Activated naive CD4-positive, alpha-beta T cell treated with anti-CD3 and anti-CD28 coated beads, Interleukin-2, amount 10 ng/mL, durations not matched to agents 7 days and 5 days (primary cell): ENCODE measurements around the gene CSNK2A2.
A peak's percentile ranks its signal among the peaks of the same experiment; 100 is the strongest.

Experiments used
- CTCF ChIA-PET: fragments of 350-600 bp; sonication (Branson Sonifier 250); formaldehyde crosslinking; loops from one replicate; lab custom pipeline; 2021; ENCODE audit warnings: antibody characterized with exemption; lab: Charles Lee
- DNase-seq: peaks from one replicate; pipeline ENCODE4 v3.0.0-alpha.2; 2020
- H3K27ac Mint-ChIP-seq: one replicate; pipeline ENCODE4 v1.8.0; 2021; ENCODE audit warnings: mild to moderate bottlenecking, moderate library complexity, mixed read lengths
- H3K27me3 Mint-ChIP-seq: one replicate; pipeline ENCODE4 v1.8.0; 2021; ENCODE audit warnings: mild to moderate bottlenecking, mixed read lengths
- H3K36me3 Mint-ChIP-seq: one replicate; pipeline ENCODE4 v1.8.0; 2021; ENCODE audit warnings: mixed read lengths
- H3K4me1 Mint-ChIP-seq: one replicate; pipeline ENCODE4 v1.8.0; 2021; ENCODE audit warnings: mixed read lengths
- H3K4me3 Mint-ChIP-seq: one replicate; pipeline ENCODE4 v1.8.0; 2021; ENCODE audit warnings: mild to moderate bottlenecking, moderate library complexity, mixed read lengths
- H3K9me3 Mint-ChIP-seq: one replicate; pipeline ENCODE4 v1.8.0; 2021; ENCODE audit warnings: mixed read lengths

CSNK2A2 gene

GRCh38 chr16:58148526-58148925, 49.4 kb downstream of the CSNK2A2 start:
- DNase-seq, result no peak
- no peaks in the 10 kb centered on the region for H3K9me3 Mint-ChIP-seq
- H3K4me3 Mint-ChIP-seq, result no peak overlapping the region
- no peak overlapping the region for H3K27ac Mint-ChIP-seq
- no peaks in the 10 kb centered on the region for H3K36me3 Mint-ChIP-seq
- no peaks in the 10 kb centered on the region for H3K4me1 Mint-ChIP-seq
- H3K27me3 Mint-ChIP-seq, result no peaks in the 10 kb centered on the region
- CTCF ChIA-PET, result interaction anchor here (0.7 kb wide), 1 partner anchor 20 kb away, joined by 3 read pairs; no protein-coding TSS in a partner anchor

GRCh38 chr16:58148099-58148498, 49.8 kb downstream of the CSNK2A2 start:
- Mint-ChIP-seq H3K27me3 (no peaks in the 10 kb centered on the region), H3K9me3 (no peaks in the 10 kb centered on the region), H3K27ac (no peak overlapping the region), H3K36me3 (no peaks in the 10 kb centered on the region), H3K4me1 (no peaks in the 10 kb centered on the region), H3K4me3 (no peak overlapping the region)
- no peak for DNase-seq
- CTCF ChIA-PET, result interaction anchor here (0.7 kb wide), 1 partner anchor 20 kb away, joined by 3 read pairs; no protein-coding TSS in a partner anchor

DNA sequence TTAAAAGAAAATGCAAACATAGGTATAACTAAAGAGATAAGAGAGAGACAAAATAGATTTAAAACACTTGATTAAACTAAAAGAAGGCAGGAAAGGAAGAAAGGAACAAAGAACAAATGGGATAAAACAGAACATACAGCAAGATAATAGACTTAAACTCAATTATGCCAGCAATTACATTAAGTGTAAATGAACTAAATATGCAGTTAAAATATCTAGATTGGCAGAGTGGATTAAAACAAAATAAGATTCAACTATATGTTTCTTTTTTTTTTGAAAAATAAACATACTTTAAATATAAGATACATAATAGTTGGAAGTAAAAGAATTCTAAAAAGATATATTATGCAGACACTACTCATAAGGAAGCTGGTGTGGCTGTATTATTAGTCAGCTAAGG, 59.1 kb downstream of the CSNK2A2 start:
- no peak overlapping the region for H3K27ac Mint-ChIP-seq
- H3K36me3 Mint-ChIP-seq, result peaks cover 14% of the 10 kb centered on the region
- H3K27me3 Mint-ChIP-seq, result no peaks in the 10 kb centered on the region
- peaks cover 9% of the 10 kb centered on the region for H3K9me3 Mint-ChIP-seq
- H3K4me1 Mint-ChIP-seq, result no peaks in the 10 kb centered on the region
- CTCF ChIA-PET, result no interaction called here
- no peak overlapping the region for H3K4me3 Mint-ChIP-seq
- DNase-seq, result no peak

DNA sequence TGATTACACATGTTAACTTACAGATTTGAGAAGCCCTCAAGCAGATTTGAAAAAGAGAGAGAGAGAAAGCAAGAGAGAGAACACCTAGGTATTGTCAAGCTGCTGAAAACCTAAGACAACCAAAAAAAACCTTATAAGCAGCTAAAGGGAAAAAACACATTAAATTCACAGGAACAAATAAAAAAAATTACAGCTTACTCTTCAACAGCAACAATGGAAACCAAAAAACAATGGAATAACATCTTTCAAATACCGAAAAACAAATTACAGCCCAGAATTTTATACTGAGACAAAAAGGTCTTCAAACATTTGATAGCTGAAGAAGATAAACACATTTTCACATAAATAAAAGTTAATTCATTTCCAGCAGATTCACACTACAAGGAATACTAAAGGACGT, 60.3 kb downstream of the CSNK2A2 start:
- Mint-ChIP-seq H3K27me3 (no peaks in the 10 kb centered on the region), H3K9me3 (peaks cover 9% of the 10 kb centered on the region), H3K36me3 (peaks cover 14% of the 10 kb centered on the region), H3K27ac (no peak overlapping the region), H3K4me1 (no peaks in the 10 kb centered on the region), H3K4me3 (no peak overlapping the region)
- CTCF ChIA-PET, result interaction anchor here (1.1 kb wide), 1 partner anchor 239 kb away, joined by 3 read pairs; no protein-coding TSS in a partner anchor
- no peak for DNase-seq

DNA sequence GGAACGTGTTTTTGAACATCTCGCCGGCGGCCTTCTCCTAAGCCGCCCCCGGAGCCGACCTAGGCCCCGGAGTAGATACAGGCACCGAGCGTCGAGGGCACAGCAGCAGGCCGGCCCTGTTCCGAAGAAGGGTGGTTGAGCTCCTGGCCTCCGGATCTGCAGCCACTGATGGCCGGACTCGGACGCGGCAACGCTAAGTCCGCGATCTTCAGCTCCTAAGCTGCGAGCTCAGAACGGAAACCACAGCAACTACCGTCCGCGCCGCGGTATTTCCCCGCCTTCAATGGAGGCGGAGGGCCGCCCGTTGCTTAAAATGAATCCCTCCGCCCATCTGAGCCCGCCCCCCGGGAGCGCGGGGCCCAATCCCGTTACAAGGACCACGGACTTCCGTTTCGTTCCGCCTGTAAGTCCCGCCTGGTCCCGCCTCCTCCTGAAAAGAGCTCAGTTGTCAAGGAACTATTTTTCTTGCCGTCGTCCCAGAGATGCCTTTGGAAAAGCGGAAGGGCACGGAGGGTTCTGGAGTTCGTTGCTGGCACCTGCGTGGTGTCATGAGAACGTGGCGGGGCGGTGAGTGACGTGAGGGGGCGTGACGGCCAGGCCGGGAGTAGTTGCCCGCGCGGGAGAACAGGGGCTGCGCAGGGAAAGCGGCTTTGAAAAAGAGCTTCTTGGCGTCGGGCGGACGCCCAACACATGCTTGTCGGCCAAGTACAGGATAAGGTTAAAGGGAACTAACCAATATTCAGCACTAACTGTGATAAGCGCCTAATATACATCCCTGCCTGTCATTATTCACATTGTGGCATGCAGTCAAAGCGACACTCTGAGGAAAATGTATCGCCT, 68.6 kb downstream of the CSNK2A2 start, which contains the start of gene CFAP20:
CFAP20 (minus strand) TSS at position 285 of the 840 bp plus-strand sequence; CDS start at position 19, 266 bp downstream.
- Mint-ChIP-seq H3K27me3 (no peaks in the 10 kb centered on the region), H3K27ac (peak within 1 kb of the TSS; percentile 53), H3K36me3 (peaks cover 11% of the 10 kb centered on the region), H3K4me3 (peak within 1 kb of the TSS; percentile 78), H3K4me1 (peaks cover 42% of the 10 kb centered on the region), H3K9me3 (no peaks in the 10 kb centered on the region)
- peak; percentile 98 for DNase-seq
- CTCF ChIA-PET, result interaction anchor here (0.7 to 4.4 kb wide), 4 partner anchors 31 to 320 kb away, joined by 3 to 30 read pairs (median 4); no protein-coding TSS in a partner anchor

GRCh38 chr16:58128711-58129096, 69.2 kb downstream of the CSNK2A2 start:
- no peaks in the 10 kb centered on the region for H3K27me3 Mint-ChIP-seq
- peaks cover 48% of the 10 kb centered on the region for H3K4me1 Mint-ChIP-seq
- peaks cover 11% of the 10 kb centered on the region for H3K36me3 Mint-ChIP-seq
- DNase-seq, result peak; percentile 53
- peak overlapping the region; percentile 78 for H3K4me3 Mint-ChIP-seq
- peak overlapping the region; percentile 53 for H3K27ac Mint-ChIP-seq
- CTCF ChIA-PET, result interaction anchor here (0.7 to 4.4 kb wide), 3 partner anchors 30 to 319 kb away, joined by 3 to 30 read pairs (median 4); no protein-coding TSS in a partner anchor
- no peaks in the 10 kb centered on the region for H3K9me3 Mint-ChIP-seq

DNA sequence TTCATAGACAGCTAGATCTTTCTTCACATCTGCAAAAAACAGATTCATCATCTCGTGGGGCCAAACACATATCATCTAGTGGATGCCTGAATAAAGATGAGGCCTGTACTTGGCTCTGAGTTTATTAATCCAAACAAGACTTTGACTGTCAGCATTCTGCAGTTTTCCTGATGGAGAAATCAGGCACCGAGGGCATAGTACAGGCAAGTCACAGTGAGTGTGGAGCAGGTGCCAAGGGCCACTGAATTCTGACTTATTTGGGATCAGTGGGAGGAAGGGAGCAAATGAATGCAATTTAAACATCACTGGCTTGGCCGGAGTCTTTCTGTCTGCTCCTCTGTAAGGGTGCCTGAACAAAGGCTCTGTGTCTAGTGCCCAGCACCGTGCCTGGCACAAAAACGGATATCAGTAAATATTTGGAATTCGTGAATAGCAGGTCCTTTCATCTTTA, 69.7 kb downstream of the CSNK2A2 start:
- no peak for DNase-seq
- Mint-ChIP-seq H3K9me3 (no peaks in the 10 kb centered on the region), H3K36me3 (peaks cover 11% of the 10 kb centered on the region), H3K27me3 (no peaks in the 10 kb centered on the region), H3K27ac (peak overlapping the region; percentile 53), H3K4me1 (peaks cover 49% of the 10 kb centered on the region), H3K4me3 (peak overlapping the region; percentile 78)
- CTCF ChIA-PET, result interaction anchor here (2.1 to 4.4 kb wide), 4 partner anchors 10 to 104 kb away, joined by 8 to 30 read pairs (median 10); no protein-coding TSS in a partner anchor

GRCh38 chr16:58127634-58128033, 70.3 kb downstream of the CSNK2A2 start:
- Mint-ChIP-seq H3K27me3 (no peaks in the 10 kb centered on the region), H3K4me1 (peaks cover 51% of the 10 kb centered on the region), H3K27ac (peak overlapping the region; percentile 53)

DNA sequence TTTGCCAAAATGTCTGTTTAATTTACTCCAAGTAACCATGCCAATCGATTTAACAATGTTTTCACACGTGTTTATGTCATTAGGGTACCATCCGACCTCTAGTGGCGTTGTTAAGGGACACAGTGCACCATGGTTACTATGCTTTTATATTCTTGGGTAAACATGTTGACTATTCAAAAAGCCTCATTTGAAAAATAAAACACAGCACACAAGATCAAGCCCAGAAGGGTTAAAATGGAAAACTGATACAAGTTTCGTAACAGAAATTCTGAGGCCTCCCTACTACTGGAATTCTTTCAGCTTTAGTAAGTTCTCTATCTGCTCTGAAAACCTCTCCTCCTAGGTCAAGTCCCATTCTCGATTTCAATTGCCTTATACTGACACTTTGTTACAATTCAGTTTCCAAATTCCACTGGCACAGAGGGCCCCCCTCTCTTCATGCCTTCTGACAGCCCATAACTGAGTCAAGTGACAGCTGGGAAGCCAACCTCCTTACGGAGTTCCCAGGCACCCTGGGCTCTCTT, 70.8 kb downstream of the CSNK2A2 start:
- peaks cover 53% of the 10 kb centered on the region for H3K4me1 Mint-ChIP-seq
- peaks cover 11% of the 10 kb centered on the region for H3K36me3 Mint-ChIP-seq
- peak overlapping the region; percentile 25 for H3K27ac Mint-ChIP-seq
- peak; percentile 50 for DNase-seq
- peak overlapping the region; percentile 78 for H3K4me3 Mint-ChIP-seq
- CTCF ChIA-PET, result interaction anchor here (1.0 to 4.4 kb wide), 7 partner anchors 8 to 228 kb away, joined by 3 to 30 read pairs (median 8); no protein-coding TSS in a partner anchor
- H3K9me3 Mint-ChIP-seq, result no peaks in the 10 kb centered on the region
- no peaks in the 10 kb centered on the region for H3K27me3 Mint-ChIP-seq

More at GRCh38 chr16:58127634-58128033, 70.3 kb downstream of the CSNK2A2 start:
- CTCF ChIA-PET, result interaction anchor here (1.5 to 4.4 kb wide), 5 partner anchors 9 to 109 kb away, joined by 4 to 30 read pairs (median 9); no protein-coding TSS in a partner anchor
- no peaks in the 10 kb centered on the region for H3K9me3 Mint-ChIP-seq
- H3K36me3 Mint-ChIP-seq, result peaks cover 11% of the 10 kb centered on the region
- peak overlapping the region; percentile 78 for H3K4me3 Mint-ChIP-seq
- no peak for DNase-seq

- Mint-ChIP-seq H3K27me3 (no peaks in the 10 kb centered on the region), H3K27ac (no peak overlapping the region), H3K36me3 (peaks cover 11% of the 10 kb centered on the region), H3K4me1 (peaks cover 59% of the 10 kb centered on the region), H3K9me3 (no peaks in the 10 kb centered on the region), H3K4me3 (no peak overlapping the region)
- no peak for DNase-seq
- CTCF ChIA-PET, result interaction anchor here (1.0 to 4.4 kb wide), 8 partner anchors 8 to 228 kb away, joined by 3 to 30 read pairs (median 6); partner anchors contain the start of gene ZNF319
These were observed 71.4 kb downstream of the CSNK2A2 start for GRCh38 chr16:58126451-58126961.

DNA sequence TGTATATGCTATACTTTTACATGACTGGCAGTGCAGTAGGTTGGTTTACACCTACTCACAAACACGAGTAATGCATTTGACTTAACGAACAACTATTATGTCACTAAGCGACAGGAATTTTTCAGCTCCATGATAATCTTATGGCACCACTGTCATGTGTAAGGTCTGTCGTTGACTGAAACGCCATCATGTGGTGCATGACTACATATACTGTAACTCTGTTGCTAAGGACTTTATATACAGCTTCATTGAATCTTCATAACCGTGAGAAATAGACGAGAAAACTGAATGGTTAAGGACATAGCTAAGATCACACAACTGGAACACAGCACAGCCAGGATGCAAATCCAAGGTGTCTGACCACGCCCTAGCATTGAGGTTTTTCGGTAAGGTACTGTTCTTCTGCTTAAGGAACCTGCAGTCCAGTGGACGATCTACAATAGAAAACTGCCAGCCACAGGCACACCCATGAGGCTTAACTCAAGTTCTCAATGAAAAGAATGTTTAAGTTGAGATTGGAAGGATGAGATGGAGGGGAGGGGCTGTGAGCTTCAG, 72.0 kb downstream of the CSNK2A2 start:
- H3K27ac Mint-ChIP-seq, result no peak overlapping the region
- DNase-seq, result no peak
- peaks cover 59% of the 10 kb centered on the region for H3K4me1 Mint-ChIP-seq
- H3K9me3 Mint-ChIP-seq, result no peaks in the 10 kb centered on the region
- no peaks in the 10 kb centered on the region for H3K27me3 Mint-ChIP-seq
- peaks cover 11% of the 10 kb centered on the region for H3K36me3 Mint-ChIP-seq
- H3K4me3 Mint-ChIP-seq, result no peak overlapping the region
- CTCF ChIA-PET, result interaction anchor here (1.0 to 4.4 kb wide), 7 partner anchors 24 to 227 kb away, joined by 3 to 30 read pairs (median 4); partner anchors contain the start of gene ZNF319

DNA sequence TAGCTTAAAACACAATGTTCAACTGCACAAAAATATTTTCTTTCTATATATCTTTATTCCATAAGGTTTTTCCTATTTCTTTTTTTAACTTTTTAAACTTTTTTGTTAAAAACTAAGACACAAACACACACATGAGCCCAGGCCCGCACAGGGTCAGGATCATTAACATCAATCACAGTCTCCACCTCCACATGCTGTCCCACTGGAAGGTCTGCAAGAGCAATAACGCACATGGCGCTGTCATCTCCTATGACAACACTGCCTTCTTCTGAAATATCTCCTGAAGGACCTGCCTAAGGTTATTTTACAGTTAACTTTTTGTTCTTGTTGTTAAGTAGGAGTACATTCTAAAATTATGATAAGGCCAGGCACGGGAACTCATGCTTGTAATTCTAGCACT, 72.9 kb downstream of the CSNK2A2 start:
- H3K27ac Mint-ChIP-seq, result no peak overlapping the region
- H3K4me3 Mint-ChIP-seq, result no peak overlapping the region
- H3K9me3 Mint-ChIP-seq, result no peaks in the 10 kb centered on the region
- peaks cover 62% of the 10 kb centered on the region for H3K4me1 Mint-ChIP-seq
- peaks cover 11% of the 10 kb centered on the region for H3K36me3 Mint-ChIP-seq
- CTCF ChIA-PET, result interaction anchor here (1.1 to 3.3 kb wide), 2 partner anchors 101 to 125 kb away, joined by 3 to 12 read pairs; partner anchors contain the start of gene ZNF319
- no peaks in the 10 kb centered on the region for H3K27me3 Mint-ChIP-seq
- no peak for DNase-seq

DNA sequence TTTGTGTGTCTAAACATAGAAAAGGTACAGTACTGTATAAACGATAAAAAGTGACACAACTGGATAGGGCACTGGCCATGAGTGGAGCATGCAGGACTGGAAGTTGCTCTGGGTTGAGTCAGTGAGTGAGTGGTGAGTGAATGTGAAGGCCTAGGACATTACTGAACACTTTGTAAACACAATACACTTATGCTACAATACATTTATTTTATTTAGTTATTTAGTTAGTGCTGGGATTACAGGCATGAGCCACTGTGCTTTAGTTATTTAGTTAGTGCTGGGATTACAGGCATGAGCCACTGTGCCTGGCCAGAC, 73.3 kb downstream of the CSNK2A2 start:
- CTCF ChIA-PET, result no interaction called here
- Mint-ChIP-seq H3K4me3 (no peak overlapping the region), H3K9me3 (no peaks in the 10 kb centered on the region), H3K27ac (no peak overlapping the region), H3K4me1 (peaks cover 59% of the 10 kb centered on the region), H3K36me3 (peaks cover 11% of the 10 kb centered on the region), H3K27me3 (no peaks in the 10 kb centered on the region)
- no peak for DNase-seq
